HepG2 (cell line): ENCODE data around the gene PRCD. TPM values are rescaled to one million over a fixed set of nuclear protein-coding genes. Genes with fewer than 3 reads are reported as not detected.
A peak's percentile ranks its signal among the peaks of the same experiment; 100 is the strongest.

Source experiments
- AFF4 ChIP-seq: sonication (generic); formaldehyde crosslinking; IDR thresholded peaks from 2 replicates; pipeline ENCODE4 v1.4.0; 2020; ENCODE audit warnings: missing genetic modification reagents
- AHR ChIP-seq: IDR thresholded peaks from 2 replicates; pipeline ENCODE4 v1.6.1; 2018; ENCODE audit warnings: missing genetic modification reagents, missing compliant biosample characterization
- ESRRA ChIP-seq: sonication (generic); formaldehyde crosslinking; IDR thresholded peaks from 2 replicates; pipeline ENCODE4 v1.5.1; 2020; ENCODE audit warnings: mild to moderate bottlenecking, low read depth, missing genetic modification reagents
- FOXM1 ChIP-seq: sonication (generic); formaldehyde crosslinking; IDR thresholded peaks from 2 replicates; pipeline ENCODE4 v1.5.0; 2020; ENCODE audit warnings: missing genetic modification reagents
- KDM3A ChIP-seq: IDR thresholded peaks from 2 replicates; pipeline ENCODE4 v1.6.1; 2018; ENCODE audit warnings: low read depth, missing compliant biosample characterization
- KDM5B ChIP-seq: sonication (generic); formaldehyde crosslinking; IDR thresholded peaks from 2 replicates; pipeline ENCODE4 v1.4.0; 2020; ENCODE audit warnings: missing genetic modification reagents, mild to moderate bottlenecking, borderline replicate concordance
- MTA1 ChIP-seq: sonication (generic); formaldehyde crosslinking; IDR thresholded peaks from 2 replicates; pipeline ENCODE4 v1.4.0; 2020; ENCODE audit warnings: missing genetic modification reagents, mild to moderate bottlenecking, borderline replicate concordance
- SMAD3 ChIP-seq: sonication (generic); formaldehyde crosslinking; IDR thresholded peaks from 2 replicates; pipeline ENCODE4 v1.4.0; 2020; ENCODE audit warnings: missing genetic modification reagents
- SPEN ChIP-seq: sonication (generic); formaldehyde crosslinking; IDR thresholded peaks from 2 replicates; pipeline ENCODE4 v1.5.1; 2020; ENCODE audit warnings: low read depth, mild to moderate bottlenecking, missing genetic modification reagents
- THAP11 ChIP-seq: IDR thresholded peaks from 2 replicates; pipeline ENCODE4 v1.6.1; 2016; ENCODE audit warnings: missing biosample characterization, missing genetic modification reagents
- TMF1 ChIP-seq: sonication (generic); formaldehyde crosslinking; IDR thresholded peaks from 2 replicates; pipeline ENCODE4 v1.8.1; 2022; ENCODE audit warnings: low read depth, missing genetic modification reagents
- ZNF367 ChIP-seq: sonication (generic); formaldehyde crosslinking; IDR thresholded peaks from 2 replicates; pipeline ENCODE4 v1.4.0; 2020; ENCODE audit warnings: missing genetic modification reagents, borderline replicate concordance
- ZNF792 ChIP-seq: IDR thresholded peaks from 2 replicates; pipeline ENCODE4 v1.6.1; 2016
- polyA plus RNA-seq, 8 experiments: library from polyadenylated mRNA; depleted of rRNA in 3 of 8; stranded (reverse) in 7 of 8; unstranded in 1 of 8; fragments of >200 nt; fragmentation: Illumina TruSeq in 4 of 8; extraction: Trizol in 4 of 8; gene quantifications; 2 replicates each; pipeline versions ENCODE4 v1.2.1 to v1.2.3, GENCODE V29; 2011 to 2016; ENCODE audit warnings: low read depth in 4 of 8, missing spikeins in 1 of 8, mixed read lengths in 1 of 8; ENCODE audit not compliant: insufficient read depth in 1 of 8
- total RNA-seq, 5 experiments: library from RNA; depleted of rRNA; stranded (reverse); fragments of >200 nt; fragmentation: Illumina TruSeq; extraction: Trizol; gene quantifications; 2 replicates each; pipeline ENCODE4 v1.2.3, GENCODE V29; 2016; ENCODE audit warnings: low read depth in 1 of 5
- TF ChIP-seq, protein P1 (sequence below): sonication (generic); formaldehyde crosslinking; conservative IDR thresholded peaks from 2 replicates; pipeline ENCODE4 v1.4.0; 2020; ENCODE audit warnings: mild to moderate bottlenecking, missing genetic modification reagents, moderate library complexity
- TF ChIP-seq, protein P2 (sequence below): sonication (generic); formaldehyde crosslinking; IDR thresholded peaks from 2 replicates; pipeline ENCODE4 v1.5.1; 2020; ENCODE audit warnings: mild to moderate bottlenecking, missing genetic modification reagents, borderline replicate concordance
- TF ChIP-seq, protein P3 (sequence below): IDR thresholded peaks from 2 replicates; pipeline ENCODE4 v1.6.1; 2012; ENCODE audit warnings: inconsistent platforms

PRCD gene
- total and polyA plus RNA-seq, 2 of the 13 experiments (the other 11 are each of a cell fraction or from before 2014, with no cell fraction given), result 0.51 TPM; not detected in 1

DNA sequence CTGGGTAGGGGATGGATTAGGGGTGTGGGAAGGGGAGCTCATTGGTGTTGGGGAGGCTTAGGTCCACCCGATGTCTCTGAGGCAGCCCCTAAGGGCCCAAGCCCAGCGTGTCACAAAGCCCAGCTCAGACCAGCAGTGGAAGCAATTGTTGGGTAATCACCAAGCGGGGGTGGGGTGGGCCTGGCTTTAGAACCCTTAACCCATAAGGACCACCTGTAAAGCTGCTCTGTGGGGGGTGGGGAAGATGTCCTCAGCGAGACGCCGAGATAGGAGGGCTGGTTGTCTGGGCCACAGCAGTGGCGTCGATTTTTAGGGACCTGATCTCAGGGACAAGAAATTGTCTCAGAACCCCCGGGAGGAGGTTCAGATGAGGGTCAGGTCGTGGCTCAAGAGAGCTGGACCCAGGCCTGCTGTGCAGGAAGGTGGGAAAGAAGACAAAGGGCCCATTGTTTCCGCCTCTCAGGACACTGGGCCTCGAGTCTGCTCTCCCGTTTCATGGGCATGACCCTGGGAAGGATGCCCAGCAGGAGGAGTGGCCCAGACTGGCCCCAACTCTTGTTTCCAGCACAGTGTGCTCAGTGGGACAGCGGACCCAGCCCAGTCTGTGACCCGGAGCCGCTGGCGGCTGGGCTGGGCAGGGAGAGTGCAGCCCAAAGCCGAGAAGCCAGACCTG is 29.9 kb downstream of the PRCD start (continued):
- TF ChIP-seq, protein P1, sequence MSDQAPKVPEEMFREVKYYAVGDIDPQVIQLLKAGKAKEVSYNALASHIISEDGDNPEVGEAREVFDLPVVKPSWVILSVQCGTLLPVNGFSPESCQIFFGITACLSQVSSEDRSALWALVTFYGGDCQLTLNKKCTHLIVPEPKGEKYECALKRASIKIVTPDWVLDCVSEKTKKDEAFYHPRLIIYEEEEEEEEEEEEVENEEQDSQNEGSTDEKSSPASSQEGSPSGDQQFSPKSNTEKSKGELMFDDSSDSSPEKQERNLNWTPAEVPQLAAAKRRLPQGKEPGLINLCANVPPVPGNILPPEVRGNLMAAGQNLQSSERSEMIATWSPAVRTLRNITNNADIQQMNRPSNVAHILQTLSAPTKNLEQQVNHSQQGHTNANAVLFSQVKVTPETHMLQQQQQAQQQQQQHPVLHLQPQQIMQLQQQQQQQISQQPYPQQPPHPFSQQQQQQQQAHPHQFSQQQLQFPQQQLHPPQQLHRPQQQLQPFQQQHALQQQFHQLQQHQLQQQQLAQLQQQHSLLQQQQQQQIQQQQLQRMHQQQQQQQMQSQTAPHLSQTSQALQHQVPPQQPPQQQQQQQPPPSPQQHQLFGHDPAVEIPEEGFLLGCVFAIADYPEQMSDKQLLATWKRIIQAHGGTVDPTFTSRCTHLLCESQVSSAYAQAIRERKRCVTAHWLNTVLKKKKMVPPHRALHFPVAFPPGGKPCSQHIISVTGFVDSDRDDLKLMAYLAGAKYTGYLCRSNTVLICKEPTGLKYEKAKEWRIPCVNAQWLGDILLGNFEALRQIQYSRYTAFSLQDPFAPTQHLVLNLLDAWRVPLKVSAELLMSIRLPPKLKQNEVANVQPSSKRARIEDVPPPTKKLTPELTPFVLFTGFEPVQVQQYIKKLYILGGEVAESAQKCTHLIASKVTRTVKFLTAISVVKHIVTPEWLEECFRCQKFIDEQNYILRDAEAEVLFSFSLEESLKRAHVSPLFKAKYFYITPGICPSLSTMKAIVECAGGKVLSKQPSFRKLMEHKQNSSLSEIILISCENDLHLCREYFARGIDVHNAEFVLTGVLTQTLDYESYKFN (CRISPR knock-in tag), result peak; percentile 53
- TF ChIP-seq ESRRA (CRISPR knock-in tag) (0 out of 2 replicates have a peak, but pooled peaks have one; percentile 51), FOXM1 (no peak), ZNF367 (no peak), THAP11 (CRISPR knock-in tag) (peak; percentile 65), ZNF792 (CRISPR knock-in tag) (0 out of 2 replicates have a peak, but pooled peaks have one; percentile 69), SPEN (no peak), TMF1 (CRISPR knock-in tag) (0 out of 2 replicates have a peak, but pooled peaks have one; percentile 8), SMAD3 (peak; percentile 48; the same call in 1 of the 2 replicates), MTA1 (CRISPR knock-in tag) (peak; percentile 68; the same call in 1 of the 2 replicates), KDM5B (no peak; the same call in 1 of the 2 replicates), KDM3A (peak; percentile 92; the same call in 1 of the 2 replicates), AFF4 (CRISPR knock-in tag) (no peak), AHR (CRISPR knock-in tag) (0 out of 2 replicates have a peak, but pooled peaks have one; percentile 51)
- TF ChIP-seq, protein P2, sequence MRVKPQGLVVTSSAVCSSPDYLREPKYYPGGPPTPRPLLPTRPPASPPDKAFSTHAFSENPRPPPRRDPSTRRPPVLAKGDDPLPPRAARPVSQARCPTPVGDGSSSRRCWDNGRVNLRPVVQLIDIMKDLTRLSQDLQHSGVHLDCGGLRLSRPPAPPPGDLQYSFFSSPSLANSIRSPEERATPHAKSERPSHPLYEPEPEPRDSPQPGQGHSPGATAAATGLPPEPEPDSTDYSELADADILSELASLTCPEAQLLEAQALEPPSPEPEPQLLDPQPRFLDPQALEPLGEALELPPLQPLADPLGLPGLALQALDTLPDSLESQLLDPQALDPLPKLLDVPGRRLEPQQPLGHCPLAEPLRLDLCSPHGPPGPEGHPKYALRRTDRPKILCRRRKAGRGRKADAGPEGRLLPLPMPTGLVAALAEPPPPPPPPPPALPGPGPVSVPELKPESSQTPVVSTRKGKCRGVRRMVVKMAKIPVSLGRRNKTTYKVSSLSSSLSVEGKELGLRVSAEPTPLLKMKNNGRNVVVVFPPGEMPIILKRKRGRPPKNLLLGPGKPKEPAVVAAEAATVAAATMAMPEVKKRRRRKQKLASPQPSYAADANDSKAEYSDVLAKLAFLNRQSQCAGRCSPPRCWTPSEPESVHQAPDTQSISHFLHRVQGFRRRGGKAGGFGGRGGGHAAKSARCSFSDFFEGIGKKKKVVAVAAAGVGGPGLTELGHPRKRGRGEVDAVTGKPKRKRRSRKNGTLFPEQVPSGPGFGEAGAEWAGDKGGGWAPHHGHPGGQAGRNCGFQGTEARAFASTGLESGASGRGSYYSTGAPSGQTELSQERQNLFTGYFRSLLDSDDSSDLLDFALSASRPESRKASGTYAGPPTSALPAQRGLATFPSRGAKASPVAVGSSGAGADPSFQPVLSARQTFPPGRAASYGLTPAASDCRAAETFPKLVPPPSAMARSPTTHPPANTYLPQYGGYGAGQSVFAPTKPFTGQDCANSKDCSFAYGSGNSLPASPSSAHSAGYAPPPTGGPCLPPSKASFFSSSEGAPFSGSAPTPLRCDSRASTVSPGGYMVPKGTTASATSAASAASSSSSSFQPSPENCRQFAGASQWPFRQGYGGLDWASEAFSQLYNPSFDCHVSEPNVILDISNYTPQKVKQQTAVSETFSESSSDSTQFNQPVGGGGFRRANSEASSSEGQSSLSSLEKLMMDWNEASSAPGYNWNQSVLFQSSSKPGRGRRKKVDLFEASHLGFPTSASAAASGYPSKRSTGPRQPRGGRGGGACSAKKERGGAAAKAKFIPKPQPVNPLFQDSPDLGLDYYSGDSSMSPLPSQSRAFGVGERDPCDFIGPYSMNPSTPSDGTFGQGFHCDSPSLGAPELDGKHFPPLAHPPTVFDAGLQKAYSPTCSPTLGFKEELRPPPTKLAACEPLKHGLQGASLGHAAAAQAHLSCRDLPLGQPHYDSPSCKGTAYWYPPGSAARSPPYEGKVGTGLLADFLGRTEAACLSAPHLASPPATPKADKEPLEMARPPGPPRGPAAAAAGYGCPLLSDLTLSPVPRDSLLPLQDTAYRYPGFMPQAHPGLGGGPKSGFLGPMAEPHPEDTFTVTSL (CRISPR knock-in tag), result 0 out of 2 replicates have a peak, but pooled peaks have one; percentile 21
- TF ChIP-seq, protein P3, sequence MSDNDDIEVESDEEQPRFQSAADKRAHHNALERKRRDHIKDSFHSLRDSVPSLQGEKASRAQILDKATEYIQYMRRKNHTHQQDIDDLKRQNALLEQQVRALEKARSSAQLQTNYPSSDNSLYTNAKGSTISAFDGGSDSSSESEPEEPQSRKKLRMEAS, result peak; percentile 73
